ENCODE data around the gene LRCH3. TPM values are rescaled to one million over a fixed set of nuclear protein-coding genes. Genes with fewer than 3 reads are reported as not detected.

Gene LRCH3
- total and polyA plus RNA-seq, 9 of the 15 experiments (the other 6 are each of a cell fraction or from before 2014, with no cell fraction given), result 4.6 to 75.3 (median 30.3) TPM

DNA sequence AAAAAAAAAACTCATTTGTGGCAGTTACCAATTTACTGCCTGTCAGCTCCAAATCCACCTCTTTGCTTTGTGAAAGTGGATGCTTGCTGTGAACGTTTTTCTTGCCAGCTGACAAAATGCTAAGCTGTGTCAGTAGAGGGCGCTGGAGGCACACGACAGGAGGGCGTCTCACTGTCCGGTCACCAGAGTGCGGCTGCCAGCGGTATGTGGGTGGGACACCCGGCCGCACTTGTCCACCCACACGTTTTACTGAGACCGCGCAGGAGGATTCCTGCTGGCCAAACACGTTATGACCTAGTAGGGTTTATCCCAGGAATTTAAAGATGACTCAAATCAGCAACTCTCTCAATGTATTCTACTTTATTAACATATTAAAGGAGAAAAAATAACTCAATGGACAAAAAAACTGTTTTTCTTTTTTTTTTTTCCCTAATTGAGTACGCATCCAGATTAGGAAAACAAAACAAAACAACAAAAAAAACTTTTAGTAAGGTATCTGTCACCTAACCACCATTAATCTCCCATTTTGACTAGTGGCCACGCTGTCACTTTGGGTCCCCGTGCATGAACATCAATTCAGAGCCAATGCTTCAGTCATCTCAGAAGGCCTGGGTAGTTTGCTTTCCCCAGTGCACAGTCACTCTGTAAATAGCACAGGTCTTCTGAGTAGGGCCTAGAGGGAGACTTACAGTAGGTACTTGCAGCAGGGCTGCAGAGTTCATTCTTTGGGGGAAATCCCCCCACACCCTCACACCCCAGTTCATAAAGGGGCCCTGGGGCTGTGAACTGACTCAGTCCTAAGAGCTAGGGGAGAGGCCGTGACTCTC lies 115.2 kb downstream of the LRCH3 start (continued):
- TF ChIP-seq THRAP3 (IDR thresholded peaks at IDR 0.05; ENCODE audit: borderline replicate concordance), result no peak
- no peak for TF ChIP-seq FOXP1 (CRISPR knock-in tag; IDR thresholded peaks at IDR 0.05)
- TF ChIP-seq BCL6 (CRISPR knock-in tag; IDR thresholded peaks at IDR 0.05), result no peak
- no peak for TF ChIP-seq MXI1 (IDR thresholded peaks at IDR 0.05; ENCODE audit: low read depth, low read length)
- TF ChIP-seq ZC3H4 (CRISPR knock-in tag; IDR thresholded peaks at IDR 0.05; ENCODE audit: borderline replicate concordance), result no peak
- no peak for TF ChIP-seq SMAD2 (IDR thresholded peaks at IDR 0.05; ENCODE audit: low read depth, low read length)
- no peak for TF ChIP-seq EZH2 (IDR thresholded peaks at IDR 0.05; ENCODE audit: borderline replicate concordance, low read depth, low read length)
- no peak for TF ChIP-seq XRCC4 (IDR thresholded peaks at IDR 0.05; ENCODE audit: extremely low read depth, insufficient read depth, insufficient read length)
- TF ChIP-seq KAT8 (IDR thresholded peaks at IDR 0.05; ENCODE audit: low read depth), result no peak
- peak; percentile 74 for TF ChIP-seq CREM (IDR thresholded peaks at IDR 0.05; ENCODE audit: low read depth)
- peak; percentile 47; the same call in 1 of the 2 replicates for TF ChIP-seq ATF7 (IDR thresholded peaks at IDR 0.05)
- TF ChIP-seq, protein P1, sequence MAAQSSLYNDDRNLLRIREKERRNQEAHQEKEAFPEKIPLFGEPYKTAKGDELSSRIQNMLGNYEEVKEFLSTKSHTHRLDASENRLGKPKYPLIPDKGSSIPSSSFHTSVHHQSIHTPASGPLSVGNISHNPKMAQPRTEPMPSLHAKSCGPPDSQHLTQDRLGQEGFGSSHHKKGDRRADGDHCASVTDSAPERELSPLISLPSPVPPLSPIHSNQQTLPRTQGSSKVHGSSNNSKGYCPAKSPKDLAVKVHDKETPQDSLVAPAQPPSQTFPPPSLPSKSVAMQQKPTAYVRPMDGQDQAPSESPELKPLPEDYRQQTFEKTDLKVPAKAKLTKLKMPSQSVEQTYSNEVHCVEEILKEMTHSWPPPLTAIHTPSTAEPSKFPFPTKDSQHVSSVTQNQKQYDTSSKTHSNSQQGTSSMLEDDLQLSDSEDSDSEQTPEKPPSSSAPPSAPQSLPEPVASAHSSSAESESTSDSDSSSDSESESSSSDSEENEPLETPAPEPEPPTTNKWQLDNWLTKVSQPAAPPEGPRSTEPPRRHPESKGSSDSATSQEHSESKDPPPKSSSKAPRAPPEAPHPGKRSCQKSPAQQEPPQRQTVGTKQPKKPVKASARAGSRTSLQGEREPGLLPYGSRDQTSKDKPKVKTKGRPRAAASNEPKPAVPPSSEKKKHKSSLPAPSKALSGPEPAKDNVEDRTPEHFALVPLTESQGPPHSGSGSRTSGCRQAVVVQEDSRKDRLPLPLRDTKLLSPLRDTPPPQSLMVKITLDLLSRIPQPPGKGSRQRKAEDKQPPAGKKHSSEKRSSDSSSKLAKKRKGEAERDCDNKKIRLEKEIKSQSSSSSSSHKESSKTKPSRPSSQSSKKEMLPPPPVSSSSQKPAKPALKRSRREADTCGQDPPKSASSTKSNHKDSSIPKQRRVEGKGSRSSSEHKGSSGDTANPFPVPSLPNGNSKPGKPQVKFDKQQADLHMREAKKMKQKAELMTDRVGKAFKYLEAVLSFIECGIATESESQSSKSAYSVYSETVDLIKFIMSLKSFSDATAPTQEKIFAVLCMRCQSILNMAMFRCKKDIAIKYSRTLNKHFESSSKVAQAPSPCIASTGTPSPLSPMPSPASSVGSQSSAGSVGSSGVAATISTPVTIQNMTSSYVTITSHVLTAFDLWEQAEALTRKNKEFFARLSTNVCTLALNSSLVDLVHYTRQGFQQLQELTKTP (IDR thresholded peaks at IDR 0.05; ENCODE audit: low read depth in 1 of 2, partially characterized antibody in 2 of 2), result no peak
- no peak for TF ChIP-seq TRIM25 (IDR thresholded peaks at IDR 0.05; ENCODE audit: borderline replicate concordance)
- TF ChIP-seq CBFA2T2 (conservative IDR thresholded peaks at IDR 0.05), result no peak
- no peak for TF ChIP-seq CHD4 (IDR thresholded peaks at IDR 0.05; ENCODE audit: insufficient read depth, insufficient replicate concordance, low read depth, low read length, poor library complexity, severe bottlenecking)
- no peak for TF ChIP-seq TGIF2 (CRISPR knock-in tag; IDR thresholded peaks at IDR 0.05)
- TF ChIP-seq SRF (CRISPR knock-in tag; IDR thresholded peaks at IDR 0.05), result 0 out of 4 replicates have a peak, but pooled peaks of 1 of the 2 experiments have one; percentile 16
- no peak for TF ChIP-seq PHB (CRISPR knock-in tag; IDR thresholded peaks at IDR 0.05)
- TF ChIP-seq ZNF133 (CRISPR knock-in tag; IDR thresholded peaks at IDR 0.05), result no peak
- no peak for TF ChIP-seq ZNF282 (CRISPR knock-in tag; IDR thresholded peaks at IDR 0.05)
